Liver (tissue), 3 donors: Measurements from ENCODE around the gene PALD1.

Experiments
- ATF3 ChIP-seq: IDR thresholded peaks from 2 replicates; pipeline ENCODE4 v1.6.1; 2016; ENCODE audit warnings: antibody characterized with exemption
- CTCF ChIP-seq: fragments of 150-350 bp; IDR thresholded peaks from 2 replicates; pipeline ENCODE4 v1.5.1; 2017; ENCODE audit warnings: improper control_type of control experiment, low read depth, low read length; ENCODE audit not compliant: missing input control
- EGR1 ChIP-seq, 2 donors: IDR thresholded peaks; 2 replicates each; pipeline ENCODE4 v1.6.1; 2016 to 2018; ENCODE audit warnings: antibody characterized with exemption in 2 of 2, low read depth in 2 of 2
- GABPA ChIP-seq, 2 donors: IDR thresholded peaks in 1 of 2; conservative IDR thresholded peaks in 1 of 2; 2 replicates each; pipeline ENCODE4 v1.6.1; 2016; ENCODE audit warnings: antibody characterized with exemption in 2 of 2, mild to moderate bottlenecking in 1 of 2, moderate library complexity in 1 of 2
- HNF4A ChIP-seq, 2 donors: conservative IDR thresholded peaks; 2 replicates each; pipeline ENCODE4 v1.6.1; 2016; ENCODE audit warnings: antibody characterized with exemption in 2 of 2, mild to moderate bottlenecking in 2 of 2
- JUND ChIP-seq, 2 donors: IDR thresholded peaks; 2 replicates each; pipeline ENCODE4 v1.6.1; 2016; ENCODE audit warnings: antibody characterized with exemption in 2 of 2
- MAX ChIP-seq: IDR thresholded peaks from 2 replicates; pipeline ENCODE4 v1.6.1; 2016; ENCODE audit warnings: antibody characterized with exemption
- NR2F2 ChIP-seq: IDR thresholded peaks from 2 replicates; pipeline ENCODE4 v1.6.1; 2016; ENCODE audit warnings: antibody characterized with exemption
- REST ChIP-seq: IDR thresholded peaks from 2 replicates; pipeline ENCODE4 v1.6.1; 2016; ENCODE audit warnings: antibody characterized with exemption, mild to moderate bottlenecking
- RXRA ChIP-seq, 2 donors: IDR thresholded peaks; 2 replicates each; pipeline ENCODE4 v1.6.1; 2017 to 2018; ENCODE audit warnings: antibody characterized with exemption in 2 of 2, mild to moderate bottlenecking in 1 of 2
- TAF1 ChIP-seq: conservative IDR thresholded peaks from 2 replicates; pipeline ENCODE4 v1.6.1; 2016; ENCODE audit warnings: antibody characterized with exemption, mild to moderate bottlenecking
- YY1 ChIP-seq: IDR thresholded peaks from 2 replicates; pipeline ENCODE4 v1.6.1; 2016; ENCODE audit warnings: antibody characterized with exemption, mild to moderate bottlenecking
- donor health status: healthy.
- donor health status: healthy.

GRCh38 chr10:70575486-70575873 is 96.9 kb downstream of the PALD1 start:
- no peak for TF ChIP-seq YY1
- no peak for TF ChIP-seq CTCF
- no peak for TF ChIP-seq JUND (IDR thresholded peaks at IDR 0.05)
- no peak for TF ChIP-seq ATF3
- TF ChIP-seq RXRA (IDR thresholded peaks at IDR 0.05): no peak
- no peak for TF ChIP-seq REST
- TF ChIP-seq MAX: no peak
- TF ChIP-seq NR2F2: no peak
- TF ChIP-seq EGR1 (IDR thresholded peaks at IDR 0.05; ENCODE audit: low read depth in 2 of 2): no peak
- no peak for TF ChIP-seq TAF1
- TF ChIP-seq HNF4A (conservative IDR thresholded peaks at IDR 0.05): no peak
- no peak for TF ChIP-seq GABPA (IDR thresholded peaks at IDR 0.05 in 1 of 2, conservative IDR thresholded peaks at IDR 0.05 in 1 of 2)
